Measurements from ENCODE around the gene SLC1A2.

- TF ChIP-seq POLR2AphosphoS5 (IDR thresholded peaks at IDR 0.05) (no peak), CTCF (IDR thresholded peaks at IDR 0.05) (no peak), POLR2A (IDR thresholded peaks at IDR 0.05) (no peak)
Observed at GRCh38 chr11:35261197-35261596, 158.2 kb downstream of the SLC1A2 start.

All from breast epithelium (tissue), 3 donors.